Measurements from ENCODE around the gene LMOD1.

DNA sequence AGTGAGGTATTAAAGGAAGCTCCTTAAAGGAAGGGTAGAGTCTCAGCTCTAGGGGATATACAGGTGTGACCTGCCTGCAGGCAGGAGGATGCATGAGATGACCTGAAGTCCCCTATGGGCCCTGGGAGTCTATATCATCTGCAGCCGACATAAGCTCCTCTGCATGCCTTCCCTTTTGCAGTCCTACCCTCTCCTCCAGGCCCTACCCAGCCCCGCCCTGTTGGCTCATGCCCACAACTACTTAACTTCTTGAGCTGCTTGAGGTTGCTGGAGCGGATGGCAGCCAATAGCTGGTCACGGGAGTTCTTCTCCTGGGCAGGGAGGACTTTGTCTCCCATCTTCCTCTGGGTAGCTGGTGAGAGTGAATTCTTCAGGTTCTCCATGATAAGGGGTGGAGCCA, 47.4 kb downstream of the LMOD1 start:
- TF ChIP-seq POLR2A (IDR thresholded peaks at IDR 0.05; ENCODE audit: low read length): no peak
- TF ChIP-seq GATA1 (IDR thresholded peaks at IDR 0.05; ENCODE audit: low read depth, low read length): no peak
